Measurements from ENCODE around the gene ANKRD40. TPM values are rescaled to one million over a fixed set of nuclear protein-coding genes. Genes with fewer than 3 reads are reported as not detected.

The ANKRD40 gene
- total and polyA plus RNA-seq, 9 of the 15 experiments (the other 6 are each of a cell fraction or from before 2014, with no cell fraction given) = 9.0 to 28.9 (median 27.7) TPM

GRCh38 chr17:50661348-50661747 lies 46.4 kb downstream of the ANKRD40 start (continued):
- TF ChIP-seq DNMT1 (IDR thresholded peaks at IDR 0.05) = no peak
- no peak for TF ChIP-seq CTBP1 (IDR thresholded peaks at IDR 0.05; ENCODE audit: borderline replicate concordance)
- TF ChIP-seq ZNF41 (CRISPR knock-in tag; conservative IDR thresholded peaks at IDR 0.05) = no peak
- no peak for TF ChIP-seq ELF2 (CRISPR knock-in tag; IDR thresholded peaks at IDR 0.05)
- no peak for TF ChIP-seq NFE2 (IDR thresholded peaks at IDR 0.05; ENCODE audit: low read depth)
- no peak for TF ChIP-seq ZNF655 (CRISPR knock-in tag; IDR thresholded peaks at IDR 0.05)
- no peak for TF ChIP-seq CHD2 (IDR thresholded peaks at IDR 0.05; ENCODE audit: low read depth, low read length)
- TF ChIP-seq HOMEZ (CRISPR knock-in tag; IDR thresholded peaks at IDR 0.05) = no peak
- TF ChIP-seq POLR2G (IDR thresholded peaks at IDR 0.05; ENCODE audit: low read depth, low read length) = no peak
- TF ChIP-seq MCM7 (IDR thresholded peaks at IDR 0.05) = no peak
- no peak for TF ChIP-seq EGR1 (conservative IDR thresholded peaks at IDR 0.05)
- no peak for TF ChIP-seq THAP7 (CRISPR knock-in tag; IDR thresholded peaks at IDR 0.05)
- TF ChIP-seq NUFIP1 (IDR thresholded peaks at IDR 0.05; ENCODE audit: partially characterized antibody) = no peak
- TF ChIP-seq PTRF (tag; IDR thresholded peaks at IDR 0.05) = peak; percentile 42; the same call in 1 of the 2 replicates
- TF ChIP-seq CHD1 (IDR thresholded peaks at IDR 0.05; ENCODE audit: low read length) = no peak
- TF ChIP-seq POLR2H (tag; IDR thresholded peaks at IDR 0.05; ENCODE audit: low read depth) = no peak
- TF ChIP-seq RCOR1 (IDR thresholded peaks at IDR 0.05; ENCODE audit: borderline replicate concordance in 1 of 2, low read depth in 2 of 2, low read length in 2 of 2) = 0 out of 4 replicates have a peak, but pooled peaks of 1 of the 2 experiments have one; percentile 6
- no peak for TF ChIP-seq EP400 (IDR thresholded peaks at IDR 0.05)
- no peak for TF ChIP-seq RREB1 (CRISPR knock-in tag; IDR thresholded peaks at IDR 0.05)
- TF ChIP-seq ZNF764 (CRISPR knock-in tag; IDR thresholded peaks at IDR 0.05; ENCODE audit: low read depth) = no peak
- no peak for TF ChIP-seq SP1 (CRISPR knock-in tag; IDR thresholded peaks at IDR 0.05)
